ENCODE results near the gene ZNF451. TPM values are rescaled to one million over a fixed set of nuclear protein-coding genes. Genes with fewer than 3 reads are reported as not detected.

The ZNF451 gene
- total RNA-seq, 1 experiment from 2014 or later: 92.3 TPM

GRCh38 chr6:57123111-57123510 lies 33.1 kb downstream of the ZNF451 start:
- Histone ChIP-seq H3K4me3 (ENCODE audit: low read length) (no peak overlapping the region), H3K9me3 (ENCODE audit: low read length) (no peaks in the 10 kb centered on the region), H3K9me2 (replicated peaks; ENCODE audit: insufficient read depth, low read length) (no peaks in the 10 kb centered on the region), H3K4me2 (ENCODE audit: low read depth, low read length, poor library complexity, severe bottlenecking) (no peak overlapping the region), H3K27ac (ENCODE audit: low read length) (no peak overlapping the region), H3K27me3 (ENCODE audit: low read length) (no peaks in the 10 kb centered on the region), H3K79me2 (ENCODE audit: low read length) (peaks cover 96% of the 10 kb centered on the region), H3K9ac (ENCODE audit: low read length) (no peak overlapping the region), H3K4me1 (ENCODE audit: low read length) (peaks cover 18% of the 10 kb centered on the region), H4K20me1 (ENCODE audit: insufficient read depth, low read depth, low read length) (no peaks in the 10 kb centered on the region), H2AFZ (ENCODE audit: low read length) (no peak overlapping the region), H3K36me3 (ENCODE audit: insufficient read depth, low read length) (peaks cover 32% of the 10 kb centered on the region)
- no peak for DNase-seq

- H3K4me1 ChIP-seq (ENCODE audit: low read length): peaks cover 18% of the 10 kb centered on the region
- H2AFZ ChIP-seq (ENCODE audit: low read length): no peak overlapping the region
Observed at GRCh38 chr6:57127763-57128162, 37.8 kb downstream of the ZNF451 start.

GRCh38 chr6:57130661-57131177 lies 40.7 kb downstream of the ZNF451 start:
- H3K9me2 ChIP-seq (replicated peaks; ENCODE audit: insufficient read depth, low read length): no peaks in the 10 kb centered on the region
- DNase-seq: no peak
- peaks cover 9% of the 10 kb centered on the region for H3K4me1 ChIP-seq (ENCODE audit: low read length)
- H3K27ac ChIP-seq (ENCODE audit: low read length): no peak overlapping the region
- H3K79me2 ChIP-seq (ENCODE audit: low read length): peaks cover 58% of the 10 kb centered on the region
- no peaks in the 10 kb centered on the region for H4K20me1 ChIP-seq (ENCODE audit: insufficient read depth, low read depth, low read length)
- no peaks in the 10 kb centered on the region for H3K9me3 ChIP-seq (ENCODE audit: low read length)
- H3K4me2 ChIP-seq (ENCODE audit: low read depth, low read length, poor library complexity, severe bottlenecking): no peak overlapping the region
- no peak overlapping the region for H3K9ac ChIP-seq (ENCODE audit: low read length)
- no peaks in the 10 kb centered on the region for H3K27me3 ChIP-seq (ENCODE audit: low read length)
- H3K4me3 ChIP-seq (ENCODE audit: low read length): no peak overlapping the region
- no peak overlapping the region for H2AFZ ChIP-seq (ENCODE audit: low read length)
- H3K36me3 ChIP-seq (ENCODE audit: insufficient read depth, low read length): peaks cover 24% of the 10 kb centered on the region; the same call in 1 of the 2 replicates

More at GRCh38 chr6:57127763-57128162, 37.8 kb downstream of the ZNF451 start:
- H3K36me3 ChIP-seq (ENCODE audit: insufficient read depth, low read length): peaks cover 25% of the 10 kb centered on the region
- DNase-seq: no peak
- H3K79me2 ChIP-seq (ENCODE audit: low read length): peaks cover 86% of the 10 kb centered on the region
- H3K27ac ChIP-seq (ENCODE audit: low read length): no peak overlapping the region
- no peaks in the 10 kb centered on the region for H3K27me3 ChIP-seq (ENCODE audit: low read length)
- H3K4me3 ChIP-seq (ENCODE audit: low read length): no peak overlapping the region
- no peaks in the 10 kb centered on the region for H4K20me1 ChIP-seq (ENCODE audit: insufficient read depth, low read depth, low read length)
- H3K9me3 ChIP-seq (ENCODE audit: low read length): no peaks in the 10 kb centered on the region
- H3K9me2 ChIP-seq (replicated peaks; ENCODE audit: insufficient read depth, low read length): no peaks in the 10 kb centered on the region
- no peak overlapping the region for H3K4me2 ChIP-seq (ENCODE audit: low read depth, low read length, poor library complexity, severe bottlenecking)
- H3K9ac ChIP-seq (ENCODE audit: low read length): no peak overlapping the region

GRCh38 chr6:57134954-57135353 lies 45.0 kb downstream of the ZNF451 start:
- peaks cover 20% of the 10 kb centered on the region; the same call in 1 of the 2 replicates for H3K36me3 ChIP-seq (ENCODE audit: insufficient read depth, low read length)
- no peak overlapping the region for H3K4me3 ChIP-seq (ENCODE audit: low read length)
- no peak overlapping the region for H3K27ac ChIP-seq (ENCODE audit: low read length)
- no peaks in the 10 kb centered on the region for H3K9me2 ChIP-seq (replicated peaks; ENCODE audit: insufficient read depth, low read length)
- H2AFZ ChIP-seq (ENCODE audit: low read length): no peak overlapping the region
- H3K4me1 ChIP-seq (ENCODE audit: low read length): no peaks in the 10 kb centered on the region
- H3K4me2 ChIP-seq (ENCODE audit: low read depth, low read length, poor library complexity, severe bottlenecking): no peak overlapping the region
- H3K79me2 ChIP-seq (ENCODE audit: low read length): peaks cover 30% of the 10 kb centered on the region
- H3K9ac ChIP-seq (ENCODE audit: low read length): no peak overlapping the region
- H3K27me3 ChIP-seq (ENCODE audit: low read length): no peaks in the 10 kb centered on the region
- DNase-seq: no peak
- no peaks in the 10 kb centered on the region for H4K20me1 ChIP-seq (ENCODE audit: insufficient read depth, low read depth, low read length)
- no peaks in the 10 kb centered on the region for H3K9me3 ChIP-seq (ENCODE audit: low read length)

- Histone ChIP-seq H3K4me3 (ENCODE audit: low read length) (no peak overlapping the region), H3K36me3 (ENCODE audit: insufficient read depth, low read length) (peaks cover 20% of the 10 kb centered on the region; the same call in 1 of the 2 replicates), H4K20me1 (ENCODE audit: insufficient read depth, low read depth, low read length) (no peaks in the 10 kb centered on the region), H3K9me3 (ENCODE audit: low read length) (no peaks in the 10 kb centered on the region), H3K27me3 (ENCODE audit: low read length) (no peaks in the 10 kb centered on the region), H3K27ac (ENCODE audit: low read length) (no peak overlapping the region), H3K4me2 (ENCODE audit: low read depth, low read length, poor library complexity, severe bottlenecking) (no peak overlapping the region), H2AFZ (ENCODE audit: low read length) (no peak overlapping the region), H3K9ac (ENCODE audit: low read length) (no peak overlapping the region), H3K79me2 (ENCODE audit: low read length) (peaks cover 21% of the 10 kb centered on the region), H3K4me1 (ENCODE audit: low read length) (no peaks in the 10 kb centered on the region), H3K9me2 (replicated peaks; ENCODE audit: insufficient read depth, low read length) (no peaks in the 10 kb centered on the region)
- no peak for DNase-seq
Observed at GRCh38 chr6:57135885-57136284, 45.9 kb downstream of the ZNF451 start.

GRCh38 chr6:57137350-57137749 lies 47.4 kb downstream of the ZNF451 start:
- no peaks in the 10 kb centered on the region for H4K20me1 ChIP-seq (ENCODE audit: insufficient read depth, low read depth, low read length)
- no peak overlapping the region for H3K27ac ChIP-seq (ENCODE audit: low read length)
- H3K4me2 ChIP-seq (ENCODE audit: low read depth, low read length, poor library complexity, severe bottlenecking): no peak overlapping the region
- no peak overlapping the region for H3K9ac ChIP-seq (ENCODE audit: low read length)
- no peaks in the 10 kb centered on the region for H3K4me1 ChIP-seq (ENCODE audit: low read length)
- H3K9me3 ChIP-seq (ENCODE audit: low read length): no peaks in the 10 kb centered on the region
- no peaks in the 10 kb centered on the region for H3K9me2 ChIP-seq (replicated peaks; ENCODE audit: insufficient read depth, low read length)
- no peak overlapping the region for H2AFZ ChIP-seq (ENCODE audit: low read length)
- H3K27me3 ChIP-seq (ENCODE audit: low read length): no peaks in the 10 kb centered on the region
- H3K36me3 ChIP-seq (ENCODE audit: insufficient read depth, low read length): peaks cover 27% of the 10 kb centered on the region
- peaks cover 15% of the 10 kb centered on the region for H3K79me2 ChIP-seq (ENCODE audit: low read length)
- no peak for DNase-seq
- no peak overlapping the region for H3K4me3 ChIP-seq (ENCODE audit: low read length)

- no peak for DNase-seq
- Histone ChIP-seq H3K9me2 (replicated peaks; ENCODE audit: insufficient read depth, low read length) (no peaks in the 10 kb centered on the region), H3K4me2 (ENCODE audit: low read depth, low read length, poor library complexity, severe bottlenecking) (no peak overlapping the region), H4K20me1 (ENCODE audit: insufficient read depth, low read depth, low read length) (no peaks in the 10 kb centered on the region), H3K9me3 (ENCODE audit: low read length) (no peaks in the 10 kb centered on the region), H3K36me3 (ENCODE audit: insufficient read depth, low read length) (peaks cover 32% of the 10 kb centered on the region), H3K27ac (ENCODE audit: low read length) (no peak overlapping the region), H3K27me3 (ENCODE audit: low read length) (no peaks in the 10 kb centered on the region), H3K79me2 (ENCODE audit: low read length) (peaks cover 15% of the 10 kb centered on the region), H3K4me1 (ENCODE audit: low read length) (no peaks in the 10 kb centered on the region), H2AFZ (ENCODE audit: low read length) (no peak overlapping the region), H3K4me3 (ENCODE audit: low read length) (no peak overlapping the region), H3K9ac (ENCODE audit: low read length) (no peak overlapping the region)
Observed at GRCh38 chr6:57138026-57138425, 48.0 kb downstream of the ZNF451 start.

GRCh38 chr6:57141451-57142177 lies 51.6 kb downstream of the ZNF451 start:
- Histone ChIP-seq H3K9me3 (ENCODE audit: low read length) (no peaks in the 10 kb centered on the region), H4K20me1 (ENCODE audit: insufficient read depth, low read depth, low read length) (no peaks in the 10 kb centered on the region), H3K4me1 (ENCODE audit: low read length) (no peaks in the 10 kb centered on the region), H3K79me2 (ENCODE audit: low read length) (peaks cover 30% of the 10 kb centered on the region), H3K27me3 (ENCODE audit: low read length) (no peaks in the 10 kb centered on the region), H3K4me3 (ENCODE audit: low read length) (no peak overlapping the region), H3K27ac (ENCODE audit: low read length) (no peak overlapping the region), H2AFZ (ENCODE audit: low read length) (no peak overlapping the region), H3K9me2 (replicated peaks; ENCODE audit: insufficient read depth, low read length) (no peaks in the 10 kb centered on the region), H3K9ac (ENCODE audit: low read length) (no peak overlapping the region), H3K36me3 (ENCODE audit: insufficient read depth, low read length) (peaks cover 41% of the 10 kb centered on the region), H3K4me2 (ENCODE audit: low read depth, low read length, poor library complexity, severe bottlenecking) (no peak overlapping the region)
- DNase-seq: no peak
